ENCODE results near the gene CCDC150.

DNA sequence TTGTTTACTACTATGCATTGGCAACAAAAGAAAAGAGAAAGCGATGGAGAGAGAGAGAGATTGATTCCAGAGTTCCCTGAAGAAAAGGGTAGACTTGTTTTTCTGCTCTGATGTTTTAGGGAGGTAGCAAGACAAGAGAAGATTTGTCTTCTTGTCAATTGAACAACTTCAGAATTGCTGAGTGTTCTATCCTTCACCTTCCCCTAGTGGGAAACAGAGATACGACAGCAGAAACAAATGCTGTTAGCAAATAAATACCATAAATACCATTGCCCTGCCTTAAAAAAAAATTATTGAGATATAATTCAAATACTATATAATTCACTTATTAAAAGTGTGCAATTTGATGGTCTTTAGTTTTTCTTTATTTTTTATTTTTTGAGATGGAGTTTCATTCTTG is 26.2 kb upstream of the CCDC150 start:
- TF ChIP-seq, protein P1, sequence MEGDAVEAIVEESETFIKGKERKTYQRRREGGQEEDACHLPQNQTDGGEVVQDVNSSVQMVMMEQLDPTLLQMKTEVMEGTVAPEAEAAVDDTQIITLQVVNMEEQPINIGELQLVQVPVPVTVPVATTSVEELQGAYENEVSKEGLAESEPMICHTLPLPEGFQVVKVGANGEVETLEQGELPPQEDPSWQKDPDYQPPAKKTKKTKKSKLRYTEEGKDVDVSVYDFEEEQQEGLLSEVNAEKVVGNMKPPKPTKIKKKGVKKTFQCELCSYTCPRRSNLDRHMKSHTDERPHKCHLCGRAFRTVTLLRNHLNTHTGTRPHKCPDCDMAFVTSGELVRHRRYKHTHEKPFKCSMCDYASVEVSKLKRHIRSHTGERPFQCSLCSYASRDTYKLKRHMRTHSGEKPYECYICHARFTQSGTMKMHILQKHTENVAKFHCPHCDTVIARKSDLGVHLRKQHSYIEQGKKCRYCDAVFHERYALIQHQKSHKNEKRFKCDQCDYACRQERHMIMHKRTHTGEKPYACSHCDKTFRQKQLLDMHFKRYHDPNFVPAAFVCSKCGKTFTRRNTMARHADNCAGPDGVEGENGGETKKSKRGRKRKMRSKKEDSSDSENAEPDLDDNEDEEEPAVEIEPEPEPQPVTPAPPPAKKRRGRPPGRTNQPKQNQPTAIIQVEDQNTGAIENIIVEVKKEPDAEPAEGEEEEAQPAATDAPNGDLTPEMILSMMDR (IDR thresholded peaks at IDR 0.05): no peak
- no peak for TF ChIP-seq EZH2 (IDR thresholded peaks at IDR 0.05; ENCODE audit: borderline replicate concordance, insufficient read depth, low read depth, low read length, poor library complexity, severe bottlenecking)

All from B cell (primary cell).